Thymus (tissue), 11 donors: Measurements from ENCODE around the gene VWA5B1. TPM values are rescaled to one million over a fixed set of nuclear protein-coding genes. Genes with fewer than 3 reads are reported as not detected.

Experiments used
- DNase-seq, 9 donors: peaks; one replicate each; pipeline ENCODE4 v3.0.0-alpha.2; 2013; ENCODE audit warnings: low spot score in 9 of 9, low read depth in 6 of 9, missing footprints in 1 of 9
- H3K27ac ChIP-seq, 2 donors: one replicate each; pipeline ENCODE4 v1.5.1; 2013; ENCODE audit warnings: control low read depth in 1 of 2, low read depth in 1 of 2, low read length in 1 of 2, mild to moderate bottlenecking in 1 of 2, moderate library complexity in 1 of 2
- H3K27me3 ChIP-seq, 2 donors: one replicate each; pipeline ENCODE4 v1.5.1; 2013; ENCODE audit warnings: low read length in 1 of 2; ENCODE audit not compliant: control insufficient read depth in 2 of 2, insufficient read depth in 1 of 2
- H3K36me3 ChIP-seq, 2 donors: one replicate each; pipeline ENCODE4 v1.5.1; 2013; ENCODE audit warnings: low read length in 1 of 2, mild to moderate bottlenecking in 1 of 2, moderate library complexity in 1 of 2; ENCODE audit not compliant: control insufficient read depth in 2 of 2, insufficient read depth in 2 of 2
- H3K4me1 ChIP-seq, 2 donors: one replicate each; pipeline ENCODE4 v1.5.1; 2013; ENCODE audit warnings: low read length in 2 of 2; ENCODE audit not compliant: control insufficient read depth in 2 of 2, insufficient read depth in 2 of 2
- H3K4me3 ChIP-seq, 2 donors: one replicate each; pipeline ENCODE4 v1.5.1; 2013; ENCODE audit warnings: low read length in 2 of 2, control low read depth in 1 of 2, mild to moderate bottlenecking in 1 of 2
- H3K9me3 ChIP-seq, 2 donors: one replicate each; pipeline ENCODE4 v1.5.1; 2013; ENCODE audit warnings: low read length in 1 of 2, mild to moderate bottlenecking in 1 of 2; ENCODE audit not compliant: control insufficient read depth in 2 of 2, insufficient read depth in 1 of 2
- WGBS: extraction: QIAGEN DNeasy Blood & Tissue Kit; methylation state at CpG from one replicate; pipeline ENCODE4 v1.1.7; 2013; 5-methylcytosine and 5-hydroxymethylcytosine counted together
- polyA plus RNA-seq: library from polyadenylated mRNA; stranded (reverse); fragments of 200-250 nt; gene quantifications from one replicate; pipeline ENCODE4 v1.2.3, GENCODE V29; 2013
- total RNA-seq: library from RNA; stranded (reverse); fragments of 120-200 nt; gene quantifications from one replicate; pipeline ENCODE4 v1.2.4, GENCODE V29; 2013
- donor health status: healthy.

Gene VWA5B1
- total and polyA plus RNA-seq, 2 donors, result 0.05 TPM

GRCh38 chr1:20322825-20323612 is 32.3 kb downstream of the VWA5B1 start:
- no peak for DNase-seq
- Histone ChIP-seq H3K27me3 (peaks cover 0 to 7% of the 10 kb centered on the region in 2 donors), H3K27ac (no peak overlapping the region), H3K36me3 (no peaks in the 10 kb centered on the region), H3K4me3 (no peak overlapping the region), H3K9me3 (no peaks in the 10 kb centered on the region), H3K4me1 (no peaks in the 10 kb centered on the region)
- WGBS, result 86% methylated on average over 23 of the region's 23 CpGs

- H3K27ac ChIP-seq, result no peak overlapping the region
- no peak overlapping the region for H3K4me3 ChIP-seq
- 82% methylated on average over 3 of the region's 3 CpGs for whole genome bisulfite sequencing
- peaks cover 0 to 7% of the 10 kb centered on the region in 2 donors for H3K27me3 ChIP-seq
- no peaks in the 10 kb centered on the region for H3K9me3 ChIP-seq
- no peak for DNase-seq
- no peaks in the 10 kb centered on the region for H3K4me1 ChIP-seq
- no peaks in the 10 kb centered on the region for H3K36me3 ChIP-seq
These were observed 32.9 kb downstream of the VWA5B1 start for GRCh38 chr1:20323613-20323920.

- DNase-seq, result no peak
- no peak overlapping the region for H3K4me3 ChIP-seq
- no peak overlapping the region for H3K27ac ChIP-seq
- 82% methylated on average over 8 of the region's 8 CpGs for WGBS
- no peaks in the 10 kb centered on the region for H3K4me1 ChIP-seq
- peaks cover 0 to 7% of the 10 kb centered on the region in 2 donors for H3K27me3 ChIP-seq
- H3K9me3 ChIP-seq, result no peaks in the 10 kb centered on the region
- H3K36me3 ChIP-seq, result no peaks in the 10 kb centered on the region
These were observed 34.2 kb downstream of the VWA5B1 start for GRCh38 chr1:20324704-20325406.

GRCh38 chr1:20325407-20325843 is 34.8 kb downstream of the VWA5B1 start:
- Histone ChIP-seq H3K27me3 (peaks cover 0 to 7% of the 10 kb centered on the region in 2 donors), H3K27ac (no peak overlapping the region), H3K4me3 (no peak overlapping the region), H3K4me1 (no peaks in the 10 kb centered on the region), H3K36me3 (no peaks in the 10 kb centered on the region), H3K9me3 (no peaks in the 10 kb centered on the region)
- no peak for DNase-seq
- WGBS, result 86% methylated on average over 3 of the region's 3 CpGs

GRCh38 chr1:20325844-20326420 is 35.3 kb downstream of the VWA5B1 start:
- no peaks in the 10 kb centered on the region for H3K4me1 ChIP-seq
- no peak overlapping the region for H3K4me3 ChIP-seq
- H3K27ac ChIP-seq, result no peak overlapping the region
- no peaks in the 10 kb centered on the region for H3K36me3 ChIP-seq
- WGBS, result 77% methylated on average over 3 of the region's 3 CpGs
- DNase-seq, result no peak
- peaks cover 0 to 7% of the 10 kb centered on the region in 2 donors for H3K27me3 ChIP-seq
- H3K9me3 ChIP-seq, result no peaks in the 10 kb centered on the region

GRCh38 chr1:20327467-20327866 is 36.8 kb downstream of the VWA5B1 start:
- H3K9me3 ChIP-seq, result no peaks in the 10 kb centered on the region
- DNase-seq, result no peak
- 89% methylated on average over 6 of the region's 6 CpGs for WGBS
- peaks cover 0 to 6% of the 10 kb centered on the region in 2 donors for H3K27me3 ChIP-seq
- no peak overlapping the region for H3K27ac ChIP-seq
- H3K4me1 ChIP-seq, result no peaks in the 10 kb centered on the region
- no peaks in the 10 kb centered on the region for H3K36me3 ChIP-seq
- H3K4me3 ChIP-seq, result no peak overlapping the region

- Histone ChIP-seq H3K27me3 (peaks cover 0 to 3% of the 10 kb centered on the region in 2 donors), H3K9me3 (no peaks in the 10 kb centered on the region), H3K36me3 (no peaks in the 10 kb centered on the region), H3K4me3 (no peak overlapping the region), H3K27ac (no peak overlapping the region), H3K4me1 (no peaks in the 10 kb centered on the region)
- DNase-seq, result no peak
- WGBS, result 85% methylated on average over 7 of the region's 7 CpGs
These were observed 37.5 kb downstream of the VWA5B1 start for GRCh38 chr1:20328201-20328600.

- Histone ChIP-seq H3K4me1 (no peaks in the 10 kb centered on the region), H3K36me3 (no peaks in the 10 kb centered on the region), H3K9me3 (no peaks in the 10 kb centered on the region), H3K4me3 (no peak overlapping the region), H3K27ac (no peak overlapping the region), H3K27me3 (no peaks in the 10 kb centered on the region)
- DNase-seq, result no peak
- 90% methylated on average over 14 of the region's 14 CpGs for WGBS
These were observed 39.3 kb downstream of the VWA5B1 start for GRCh38 chr1:20329793-20330542.

GRCh38 chr1:20334103-20334502 is 43.4 kb downstream of the VWA5B1 start:
- WGBS, result 90% methylated on average over 5 of the region's 5 CpGs
- Histone ChIP-seq H3K27ac (no peak overlapping the region), H3K4me1 (no peaks in the 10 kb centered on the region), H3K36me3 (no peaks in the 10 kb centered on the region), H3K27me3 (no peaks in the 10 kb centered on the region), H3K4me3 (no peak overlapping the region), H3K9me3 (no peaks in the 10 kb centered on the region)
- no peak for DNase-seq
